IMR-90 (cell line): ENCODE measurements around the gene INPP5A. TPM values are rescaled to one million over a fixed set of nuclear protein-coding genes. Genes with fewer than 3 reads are reported as not detected.

Experiments
- ATAC-seq: fragments of 200-7000 bp; cut with Tn5 transposase; 2 replicates; pipeline ENCODE4 v1.9.1; 2020; ENCODE audit warnings: low read depth, mild to moderate bottlenecking, moderate library complexity
- BruUV-seq: library from RNA; stranded (reverse); fragments of 400-500 nt; replicated peaks from 2 replicates; lab custom pipeline; 2021; lab: Mats Ljungman, UMichigan
- CTCF ChIA-PET: fragments of 300-600 bp; formaldehyde crosslinking; extraction: SDS; loops from one replicate; lab custom pipeline; 2021; ENCODE audit warnings: antibody characterized with exemption; lab: Yijun Ruan, JAX
- POLR2A ChIA-PET: fragments of 300-600 bp; sonication (Branson Sonifier 250); formaldehyde crosslinking; loops from one replicate; lab custom pipeline; 2022; ENCODE audit warnings: antibody characterized with exemption; ENCODE audit not compliant: unreplicated experiment; lab: Charles Lee
- DNase-seq: peaks from one replicate; pipeline ENCODE4 v3.0.0; 2013
- H2AFZ ChIP-seq: replicated peaks from 2 replicates; pipeline ENCODE3; 2013; ENCODE audit warnings: low read length, mild to moderate bottlenecking; ENCODE audit not compliant: poor library complexity
- H2AK5ac ChIP-seq: 2 replicates; pipeline ENCODE4 v1.6.1; 2013; ENCODE audit warnings: low read depth, low read length, inconsistent platforms
- H2AK9ac ChIP-seq: replicated peaks from 2 replicates; pipeline ENCODE3; 2013; ENCODE audit warnings: mild to moderate bottlenecking, low read depth, low read length, moderate library complexity; ENCODE audit not compliant: poor library complexity
- H2BK120ac ChIP-seq: 2 replicates; pipeline ENCODE4 v1.6.1; 2013; ENCODE audit warnings: low read depth, low read length, inconsistent platforms
- H2BK15ac ChIP-seq: 3 replicates; pipeline ENCODE4 v1.6.1; 2013; ENCODE audit warnings: low read depth, low read length, inconsistent platforms
- H2BK20ac ChIP-seq: 2 replicates; pipeline ENCODE4 v1.6.1; 2013; ENCODE audit warnings: low read depth, mild to moderate bottlenecking, inconsistent platforms, low read length, moderate library complexity
- H2BK5ac ChIP-seq: 2 replicates; pipeline ENCODE4 v1.6.1; 2013; ENCODE audit warnings: mild to moderate bottlenecking, low read depth, low read length, inconsistent platforms; ENCODE audit not compliant: poor library complexity, severe bottlenecking
- H3K14ac ChIP-seq: replicated peaks from 2 replicates; pipeline ENCODE4 v1.6.1; 2013; ENCODE audit warnings: low read depth, low read length, inconsistent platforms
- H3K18ac ChIP-seq: 2 replicates; pipeline ENCODE4 v1.6.1; 2013; ENCODE audit warnings: low read depth, low read length, control low read depth
- H3K23ac ChIP-seq: 2 replicates; pipeline ENCODE4 v1.6.1; 2013; ENCODE audit warnings: low read depth, low read length, inconsistent platforms
- H3K27ac ChIP-seq: 2 replicates; pipeline ENCODE4 v1.5.1; 2013; ENCODE audit warnings: mild to moderate bottlenecking, control low read depth, low read length; ENCODE audit not compliant: insufficient read depth
- H3K27me3 ChIP-seq: 2 replicates; pipeline ENCODE4 v1.6.1; 2013; ENCODE audit warnings: low read length; ENCODE audit not compliant: control insufficient read depth, insufficient read depth
- H3K36me3 ChIP-seq: 2 replicates; pipeline ENCODE4 v1.6.1; 2013; ENCODE audit warnings: low read length, mixed read lengths; ENCODE audit not compliant: control insufficient read depth, insufficient read depth
- H3K4ac ChIP-seq: 2 replicates; pipeline ENCODE4 v1.6.1; 2013; ENCODE audit warnings: low read depth, low read length, inconsistent platforms
- H3K4me1 ChIP-seq: 2 replicates; pipeline ENCODE4 v1.6.1; 2013; ENCODE audit warnings: low read length, mixed read lengths; ENCODE audit not compliant: control insufficient read depth, insufficient read depth
- H3K4me2 ChIP-seq: 2 replicates; pipeline ENCODE4 v1.6.1; 2013; ENCODE audit warnings: low read depth, mild to moderate bottlenecking, control low read depth, low read length, moderate library complexity
- H3K4me3 ChIP-seq: 2 replicates; pipeline ENCODE4 v1.5.1; 2013; ENCODE audit warnings: low read depth, mild to moderate bottlenecking, control low read depth, low read length, moderate library complexity; ENCODE audit not compliant: insufficient read depth
- H3K56ac ChIP-seq: 2 replicates; pipeline ENCODE4 v1.6.1; 2013; ENCODE audit warnings: low read length, inconsistent platforms; ENCODE audit not compliant: insufficient read depth; ENCODE audit errors: extremely low read depth
- H3K79me1 ChIP-seq, 2 experiments: 2 replicates each; pipeline ENCODE4 v1.6.1; 2013; ENCODE audit warnings: low read length in 2 of 2, inconsistent platforms in 1 of 2, low read depth in 1 of 2
- H3K9ac ChIP-seq: 2 replicates; pipeline ENCODE4 v1.6.1; 2013; ENCODE audit warnings: low read depth, low read length, control low read depth
- H3K9me1 ChIP-seq: 2 replicates; pipeline ENCODE4 v1.6.1; 2013; ENCODE audit warnings: low read length, inconsistent platforms; ENCODE audit not compliant: insufficient read depth
- H3K9me3 ChIP-seq: 2 replicates; pipeline ENCODE4 v1.6.1; 2013; ENCODE audit warnings: low read length; ENCODE audit not compliant: control insufficient read depth, insufficient read depth
- H4K20me1 ChIP-seq: 2 replicates; pipeline ENCODE4 v1.6.1; 2013; ENCODE audit warnings: low read length, inconsistent platforms; ENCODE audit not compliant: insufficient read depth
- H4K5ac ChIP-seq: 2 replicates; pipeline ENCODE4 v1.6.1; 2013; ENCODE audit warnings: mild to moderate bottlenecking, low read depth, low read length, control low read depth
- H4K8ac ChIP-seq, 2 experiments: 2 replicates each; pipeline ENCODE4 v1.6.1; 2013; ENCODE audit warnings: low read depth in 2 of 2, low read length in 2 of 2, control low read depth in 1 of 2, inconsistent platforms in 1 of 2
- H4K91ac ChIP-seq: 2 replicates; pipeline ENCODE4 v1.6.1; 2013; ENCODE audit warnings: low read depth, low read length, inconsistent platforms; ENCODE audit not compliant: insufficient read depth
- CEBPB ChIP-seq: IDR thresholded peaks from 2 replicates; pipeline ENCODE4 v1.6.1; 2012; ENCODE audit warnings: low read depth, low read length, improper control_type of control experiment
- CHD1 ChIP-seq: IDR thresholded peaks from 2 replicates; pipeline ENCODE4 v1.6.1; 2012; ENCODE audit warnings: low read depth, low read length, improper control_type of control experiment
- CTCF ChIP-seq: conservative IDR thresholded peaks from 2 replicates; pipeline ENCODE4 v1.5.1; 2012; ENCODE audit warnings: mild to moderate bottlenecking, low read depth, low read length, improper control_type of control experiment
- ELK1 ChIP-seq: fragments of 150-350 bp; IDR thresholded peaks from 2 replicates; pipeline ENCODE4 v1.6.1; 2016; ENCODE audit warnings: low read depth, mild to moderate bottlenecking, low read length, moderate library complexity, borderline replicate concordance
- FOS ChIP-seq: fragments of 150-350 bp; IDR thresholded peaks from 2 replicates; pipeline ENCODE4 v1.6.1; 2016; ENCODE audit warnings: low read depth, low read length
- MAFK ChIP-seq: IDR thresholded peaks from 2 replicates; pipeline ENCODE4 v1.6.1; 2012; ENCODE audit warnings: low read depth, low read length, improper control_type of control experiment
- MAZ ChIP-seq: IDR thresholded peaks from 2 replicates; pipeline ENCODE4 v1.6.1; 2012; ENCODE audit warnings: low read depth, mild to moderate bottlenecking, low read length, improper control_type of control experiment, moderate library complexity, borderline replicate concordance
- MXI1 ChIP-seq: IDR thresholded peaks from 2 replicates; pipeline ENCODE4 v1.6.1; 2012; ENCODE audit warnings: low read depth, mild to moderate bottlenecking, low read length, moderate library complexity, borderline replicate concordance
- POLR2A ChIP-seq: IDR thresholded peaks from 2 replicates; pipeline ENCODE4 v1.6.1; 2012; ENCODE audit warnings: mild to moderate bottlenecking, low read depth, low read length
- RAD21 ChIP-seq: IDR thresholded peaks from 2 replicates; pipeline ENCODE4 v1.6.1; 2012; ENCODE audit warnings: low read length, improper control_type of control experiment
- RCOR1 ChIP-seq: IDR thresholded peaks from 2 replicates; pipeline ENCODE4 v1.6.1; 2012; ENCODE audit warnings: mild to moderate bottlenecking, low read length, improper control_type of control experiment; ENCODE audit not compliant: insufficient replicate concordance
- RFX5 ChIP-seq: IDR thresholded peaks from 2 replicates; pipeline ENCODE4 v1.8.0; 2012; ENCODE audit warnings: low read depth, mild to moderate bottlenecking, low read length, moderate library complexity
- SMC3 ChIP-seq: fragments of 150-350 bp; IDR thresholded peaks from 2 replicates; pipeline ENCODE4 v1.6.1; 2016; ENCODE audit warnings: low read depth, mild to moderate bottlenecking, antibody characterized with exemption, low read length, moderate library complexity
- USF2 ChIP-seq: fragments of 150-350 bp; IDR thresholded peaks from 2 replicates; pipeline ENCODE4 v1.6.1; 2017; ENCODE audit warnings: mild to moderate bottlenecking, antibody characterized with exemption, low read length, low read depth
- WGBS, 2 experiments: methylation state at CpG; one replicate each; pipeline versions ENCODE4 v1.1.5 to v1.1.7; 2013; ENCODE audit warnings: missing lambda C conversion rate in 2 of 2; ENCODE audit not compliant: insufficient read length in 1 of 2; ENCODE audit errors: extremely low coverage in 2 of 2; 5-methylcytosine and 5-hydroxymethylcytosine counted together
- dilution Hi-C: fragments of 300-500 bp; cut with HindIII; formaldehyde crosslinking; loops from one replicate; pipeline ENCODE4 v1.14.3; 2018; ENCODE audit warnings: low sequenced_read_pairs; ENCODE audit not compliant: unreplicated experiment
- in situ Hi-C: fragments of 300-500 bp; cut with MboI; formaldehyde crosslinking; loops from 3 replicates; pipeline ENCODE4 v1.14.3; 2019; ENCODE audit warnings: low sequenced_read_pairs, inconsistent platforms, mixed read lengths
- intact Hi-C: fragments of 100-400 bp; cut with micrococcal nuclease; formaldehyde crosslinking; loops from 2 replicates; pipeline ENCODE4 v1.10.0; 2022
- polyA plus RNA-seq, 3 experiments: library from polyadenylated mRNA; depleted of rRNA; stranded (reverse); fragments of >200 nt; gene quantifications; 2 replicates each; pipeline ENCODE4 v1.2.3, GENCODE V29; 2012; ENCODE audit warnings: low replicate concordance in 1 of 3
- total RNA-seq: library from RNA; depleted of rRNA; stranded (reverse); fragments of >200 nt; gene quantifications from 2 replicates; pipeline ENCODE4 v1.2.3, GENCODE V29; 2012

The INPP5A gene
- total and polyA plus RNA-seq, 2 of the 4 experiments (the other 2 are of a cell fraction), result 21.4 to 36.7 TPM

- in situ Hi-C loops, result no loop called here
Measured at GRCh38 chr10:132793213-132793612, 255.6 kb downstream of the INPP5A start.

More at GRCh38 chr10:132793213-132793612, 255.6 kb downstream of the INPP5A start:
- ATAC-seq (no peak), DNase-seq (no peak)
- Histone ChIP-seq H2BK5ac (no peak overlapping the region), H3K27ac (no peak overlapping the region), H3K79me1 (no peaks in the 10 kb centered on the region), H3K27me3 (peaks cover 42% of the 10 kb centered on the region), H3K56ac (no peak overlapping the region), H2BK20ac (no peak overlapping the region), H3K4me1 (no peaks in the 10 kb centered on the region), H4K8ac (no peak overlapping the region), H4K91ac (no peak overlapping the region), H2BK15ac (no peak overlapping the region), H3K4ac (no peak overlapping the region), H3K9me1 (no peaks in the 10 kb centered on the region), H2AK5ac (no peak overlapping the region), H3K36me3 (no peaks in the 10 kb centered on the region), H3K9me3 (no peaks in the 10 kb centered on the region), H2AFZ (no peak overlapping the region), H4K5ac (no peak overlapping the region), H3K23ac (no peak overlapping the region), H3K4me3 (no peak overlapping the region), H2BK120ac (no peak overlapping the region), H4K20me1 (no peaks in the 10 kb centered on the region), H3K4me2 (no peak overlapping the region), H3K14ac (no peak overlapping the region), H3K9ac (no peak overlapping the region), H2AK9ac (no peak overlapping the region), H3K18ac (no peak overlapping the region)
- ChIA-PET CTCF (no interaction called here), POLR2A (no interaction called here)
- BruUV-seq, result no TSS peak
- intact Hi-C loops, result no loop called here
- dilution Hi-C loops, result no loop called here
- TF ChIP-seq CTCF (no peak), FOS (no peak), RAD21 (no peak), RFX5 (no peak), MXI1 (no peak), MAZ (no peak), SMC3 (no peak), RCOR1 (no peak), CEBPB (no peak), CHD1 (no peak), USF2 (no peak), POLR2A (no peak), ELK1 (no peak), MAFK (no peak)
- WGBS, 2 experiments, result 97% methylated on average over 5 of the region's 9 CpGs; no CpG with 5 or more reads in 1 of the 2 experiments
